Heart right ventricle (tissue), 16 donors: ENCODE results near the gene P4HA3. TPM values are rescaled to one million over a fixed set of nuclear protein-coding genes. Genes with fewer than 3 reads are reported as not detected.
A peak's percentile ranks its signal among the peaks of the same experiment; 100 is the strongest.

Experiments
- ATAC-seq, 8 donors: fragments of 200-7000 bp; cut with Tn5 transposase; one replicate each; pipeline ENCODE4 v1.9.1; 2020; ENCODE audit warnings: mild to moderate bottlenecking in 8 of 8, moderate library complexity in 8 of 8, moderate number of reproducible peaks in 1 of 8
- DNase-seq, 2 donors: peaks; one replicate each; pipeline ENCODE4 v3.0.0-alpha.2; 2020
- H3K27ac ChIP-seq, 10 donors: fragments of 200-600 bp; sonication (generic) in 2 of 10; one replicate each; pipeline versions ENCODE4 v1.5.0 to v1.8.0; 2020 to 2022; ENCODE audit warnings: mild to moderate bottlenecking in 3 of 10
- H3K27me3 ChIP-seq, 7 donors: fragments of 200-600 bp; one replicate each; pipeline ENCODE4 v1.8.0; 2021 to 2022; ENCODE audit warnings: mild to moderate bottlenecking in 2 of 7
- H3K36me3 ChIP-seq, 9 donors: fragments of 200-600 bp; sonication (generic) in 1 of 9; one replicate each; pipeline versions ENCODE4 v1.5.0 to v1.8.0; 2020 to 2022; ENCODE audit warnings: mild to moderate bottlenecking in 2 of 9
- H3K4me1 ChIP-seq, 9 donors: fragments of 200-600 bp; sonication (generic) in 1 of 9; one replicate each; pipeline versions ENCODE4 v1.5.0 to v1.8.0; 2020 to 2022; ENCODE audit warnings: mild to moderate bottlenecking in 4 of 9
- H3K4me3 ChIP-seq, 10 donors: fragments of 200-600 bp; sonication (generic) in 2 of 10; one replicate each; pipeline versions ENCODE4 v1.5.0 to v1.8.0; 2020 to 2022; ENCODE audit warnings: mild to moderate bottlenecking in 7 of 10, moderate library complexity in 2 of 10
- H3K9me3 ChIP-seq, 11 donors: fragments of 200-600 bp in 10 of 11; sonication (generic) in 2 of 11; one replicate each; pipeline versions ENCODE4 v1.5.0 to v1.8.0; 2013 to 2022; ENCODE audit warnings: mild to moderate bottlenecking in 2 of 11, control low read depth in 1 of 11, moderate library complexity in 1 of 11
- CTCF ChIP-seq, 9 donors: fragments of 200-600 bp; sonication (generic) in 2 of 9; IDR thresholded peaks; one replicate each; pipeline versions ENCODE4 v1.5.0 to v1.8.0; 2021 to 2022; ENCODE audit warnings: antibody characterized with exemption in 9 of 9, mild to moderate bottlenecking in 5 of 9, moderate library complexity in 1 of 9
- WGBS, 2 donors: extraction: QIAGEN DNeasy Blood & Tissue Kit; methylation state at CpG; one replicate each; pipeline ENCODE4 v1.1.7; 2013; ENCODE audit warnings: inconsistent platforms in 1 of 2; 5-methylcytosine and 5-hydroxymethylcytosine counted together
- intact Hi-C, 10 donors: fragments of 100-400 bp; cut with DNase I; formaldehyde crosslinking; loops; one replicate each; pipeline versions ENCODE4 v1.11.1 to v1.14.2; 2022
- polyA plus RNA-seq, 2 donors: library from polyadenylated mRNA; stranded (reverse); fragments of 200-250 nt; gene quantifications; one replicate each; pipeline ENCODE4 v1.2.3, GENCODE V29; 2013
- total RNA-seq, 10 donors: library from RNA; stranded (reverse); fragmentation: NEBNext Ultra II Directional in 3 of 10; extraction: Animal tissue kit (Norgen Biotek cat#: 25700) in 3 of 10; gene quantifications; one replicate each; pipeline versions ENCODE4 v1.2.1 to v1.2.4, GENCODE V29; 2021 to 2023
- donor health status: Arrhythmogenic right ventricular cardiomyopathy.
- donor health status: ischemic (EF 13 %, LVEDD 7.1; RV severe dilation, severe dysfunction).
- donor health status: healthy with polysubstance abuse.
- donor health status: DM: no; HTN: yes; CAD: no.
- donor health status: DM: no; HTN: no; CAD: no.
- donor health status: ischemic (EF 25% LVEDD 6.9; RV normal size, moderate dysfunction).
- donor health status: ischemic (EF 25% LVEDD 5.7; RV mildly dilated, moderate dysfunction).
- donor health status: healthy.
- donor health status: DM: yes; HTN: yes; CAD: no.
- donor health status: Ischemic cardiomyopathy.
- donor health status: ischemic (EF 35%, LVEDD 5.7; RV mildly dilated, moderate dysfunction).
- donor health status: nonischemic (EF 11% LVEDD 7.7; RV severe dilation, severe dysfunction).
- donor health status: DM: yes; HTN: yes; CAD: no.
- donor health status: PGD.
- donor health status: ischemic (EF 29% LVEDD 5.4; RV normal size, mild dysfunction).
- donor health status: nonischemic (EF 23%, LVEDD 6.1; RV moderate dilation, normal function).

Gene P4HA3
- total and polyA plus RNA-seq, 12 donors, result 0.13 to 0.76 (median 0.30) TPM; not detected in 6

GRCh38 chr11:74226907-74227306, 84.5 kb downstream of the P4HA3 start:
- Histone ChIP-seq H3K27ac (peak overlapping the region in 4 of 10 donors; percentile 3 to 38 (median 8)), H3K4me1 (peaks cover 0 to 18% (median 9%) of the 10 kb centered on the region in 9 donors), H3K9me3 (no peaks in the 10 kb centered on the region), H3K27me3 (no peaks in the 10 kb centered on the region), H3K36me3 (peaks cover 0 to 40% (median 4%) of the 10 kb centered on the region in 9 donors), H3K4me3 (no peak overlapping the region)
- intact Hi-C loops, result no loop called here
- peak in 2 of 9 donors; percentile 15 to 18 for TF ChIP-seq CTCF (IDR thresholded peaks at IDR 0.05)
- DNase-seq, result peak in 1 of 2 donors; percentile 13
- peak in 7 of 8 donors; percentile 61 to 88 (median 83) for ATAC-seq
- WGBS, 2 donors, result 47 to 61% methylated on average over 2 of the region's 2 CpGs

- H3K36me3 ChIP-seq, result peaks cover 0 to 26% (median 0%) of the 10 kb centered on the region in 9 donors
- H3K4me1 ChIP-seq, result peaks cover 0 to 18% (median 9%) of the 10 kb centered on the region in 9 donors
- WGBS, 2 donors, result 97 to 98% methylated on average over 4 of the region's 4 CpGs
- H3K27me3 ChIP-seq, result no peaks in the 10 kb centered on the region
- ATAC-seq, result no peak
- no peak overlapping the region for H3K27ac ChIP-seq
- no peak for DNase-seq
- no peaks in the 10 kb centered on the region for H3K9me3 ChIP-seq
- no peak overlapping the region for H3K4me3 ChIP-seq
- intact Hi-C loops, result no loop called here
- no peak for TF ChIP-seq CTCF (IDR thresholded peaks at IDR 0.05)
Measured at GRCh38 chr11:74225565-74225964, 85.9 kb downstream of the P4HA3 start.

DNA sequence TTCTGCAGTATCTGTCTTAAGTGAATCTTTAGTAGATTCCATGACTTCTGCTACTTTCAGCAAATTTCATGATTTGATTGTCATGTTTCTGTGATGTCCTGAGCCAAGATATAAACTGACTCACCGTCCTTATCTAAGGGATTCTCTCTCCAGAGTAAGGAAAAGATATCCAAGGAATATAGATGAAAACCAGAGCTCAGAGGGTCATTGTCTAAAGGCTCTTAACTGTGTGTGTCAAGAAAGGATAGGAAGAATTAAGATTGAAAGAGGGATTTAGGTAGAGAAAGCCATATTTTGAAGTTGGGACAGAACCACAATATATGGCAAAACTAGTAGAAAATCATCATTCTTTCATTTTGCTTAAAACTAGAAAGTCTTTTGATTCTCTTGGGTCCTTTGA, 89.6 kb downstream of the P4HA3 start:
- no peak for TF ChIP-seq CTCF (IDR thresholded peaks at IDR 0.05)
- no peak overlapping the region for H3K27ac ChIP-seq
- H3K4me1 ChIP-seq, result peaks cover 0 to 3% (median 0%) of the 10 kb centered on the region in 9 donors
- no peak overlapping the region for H3K4me3 ChIP-seq
- no peak for DNase-seq
- intact Hi-C loops, result no loop called here
- H3K36me3 ChIP-seq, result peaks cover 0 to 17% (median 0%) of the 10 kb centered on the region in 9 donors
- ATAC-seq, result no peak
- no peaks in the 10 kb centered on the region for H3K27me3 ChIP-seq
- 26 to 32% methylated on average over 1 of the region's 1 CpG for WGBS, 2 donors
- H3K9me3 ChIP-seq, result no peaks in the 10 kb centered on the region

DNA sequence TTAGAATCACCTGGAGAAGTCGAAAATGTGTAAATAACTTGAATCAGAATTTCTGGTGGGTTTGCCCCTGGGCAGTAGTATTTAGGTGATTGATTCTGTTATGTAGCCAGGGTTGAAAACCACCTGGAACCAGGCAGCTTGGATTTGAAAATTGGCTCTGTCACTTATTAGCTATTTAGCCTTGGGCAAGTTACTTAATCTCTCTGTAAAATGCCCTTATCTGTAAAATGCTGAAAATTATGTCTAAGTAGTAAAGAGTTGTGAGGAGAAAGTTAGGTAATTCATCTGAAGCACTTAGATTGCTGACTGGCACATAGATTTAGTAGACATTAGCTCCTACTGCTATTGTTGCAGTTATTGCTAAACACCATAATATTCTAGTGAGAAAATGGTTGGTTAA, 91.1 kb downstream of the P4HA3 start:
- WGBS, 2 donors, result 96 to 100% methylated on average over 1 of the region's 1 CpG
- Histone ChIP-seq H3K9me3 (no peaks in the 10 kb centered on the region), H3K27me3 (no peaks in the 10 kb centered on the region), H3K36me3 (peaks cover 0 to 18% (median 0%) of the 10 kb centered on the region in 9 donors), H3K27ac (no peak overlapping the region), H3K4me3 (no peak overlapping the region), H3K4me1 (no peaks in the 10 kb centered on the region)
- no peak for DNase-seq
- intact Hi-C loops, result no loop called here
- no peak for TF ChIP-seq CTCF (IDR thresholded peaks at IDR 0.05)
- no peak for ATAC-seq

Other genes with a start within 250 kb of the P4HA3 start
- gene C2CD3, start 140.6 kb downstream of the P4HA3 start, total RNA-seq, result 10 to 100 TPM in 8 of 10 donors, 1 to 10 TPM in 2; 8.4 to 14.8 (median 12.2) TPM
- 1 to 10 TPM; 7.8 to 8.1 TPM for gene C2CD3, start 140.6 kb downstream of the P4HA3 start, polyA plus RNA-seq
- 10 to 100 TPM; 24.5 to 35.3 (median 30.7) TPM for gene PPME1, start 140.4 kb downstream of the P4HA3 start, total RNA-seq
- gene PPME1, start 140.4 kb downstream of the P4HA3 start, polyA plus RNA-seq, result 10 to 100 TPM; 24.2 to 30.4 TPM
- 1 to 10 TPM in 8 of 10 donors, under 1 TPM in 2; 0.91 to 2.5 (median 1.7) TPM for gene PGM2L1, start 86.8 kb upstream of the P4HA3 start, total RNA-seq
- 1 to 10 TPM in 1 of 2 donors, under 1 TPM in 1; 0.81 to 1.0 TPM for gene PGM2L1, start 86.8 kb upstream of the P4HA3 start, polyA plus RNA-seq
- 1 to 10 TPM; 1.3 to 7.1 (median 3.0) TPM for gene KCNE3, start 155.9 kb upstream of the P4HA3 start, total RNA-seq
- 1 to 10 TPM; 1.2 to 2.3 TPM for gene KCNE3, start 155.9 kb upstream of the P4HA3 start, polyA plus RNA-seq
- 1 to 10 TPM; 1.0 to 3.8 (median 1.7) TPM for gene LIPT2, start 182.1 kb upstream of the P4HA3 start, total RNA-seq
- 1 to 10 TPM in 1 of 2 donors, under 1 TPM in 1; 0.93 to 1.5 TPM for gene LIPT2, start 182.1 kb upstream of the P4HA3 start, polyA plus RNA-seq